HepG2 (cell line): ENCODE data around the gene NIPAL1. TPM values are rescaled to one million over a fixed set of nuclear protein-coding genes. Genes with fewer than 3 reads are reported as not detected.
A peak's percentile ranks its signal among the peaks of the same experiment; 100 is the strongest.

Experiments used
- ARHGAP35 ChIP-seq: sonication (generic); formaldehyde crosslinking; IDR thresholded peaks from 2 replicates; pipeline ENCODE4 v1.9.0; 2022; ENCODE audit warnings: mild to moderate bottlenecking, inconsistent platforms, moderate library complexity, missing genetic modification reagents, borderline replicate concordance
- CENPT ChIP-seq: sonication (generic); formaldehyde crosslinking; IDR thresholded peaks from 2 replicates; pipeline ENCODE4 v1.8.0; 2022; ENCODE audit warnings: low read depth, mild to moderate bottlenecking, moderate library complexity, missing genetic modification reagents
- HNRNPK ChIP-seq: fragments of 200-400 bp; formaldehyde crosslinking; IDR thresholded peaks from 2 replicates; pipeline ENCODE4 v1.6.1; 2018; ENCODE audit warnings: low read length, low read depth, moderate library complexity, mild to moderate bottlenecking; ENCODE audit not compliant: poor library complexity, severe bottlenecking
- HOXA9 ChIP-seq: sonication (generic); formaldehyde crosslinking; IDR thresholded peaks from 2 replicates; pipeline ENCODE4 v1.8.1; 2022; ENCODE audit warnings: missing genetic modification reagents, mild to moderate bottlenecking, moderate library complexity, borderline replicate concordance
- IRF2 ChIP-seq: IDR thresholded peaks from 2 replicates; pipeline ENCODE4 v1.6.1; 2018; ENCODE audit warnings: missing genetic modification reagents, missing compliant biosample characterization
- NFYB ChIP-seq: sonication (generic); formaldehyde crosslinking; IDR thresholded peaks from 2 replicates; pipeline ENCODE4 v1.4.0; 2020; ENCODE audit warnings: missing genetic modification reagents
- PTBP1 ChIP-seq: fragments of 200-400 bp; formaldehyde crosslinking; IDR thresholded peaks from 2 replicates; pipeline ENCODE4 v1.6.1; 2018; ENCODE audit warnings: low read length, low read depth; ENCODE audit not compliant: poor library complexity, severe bottlenecking
- RARA ChIP-seq: IDR thresholded peaks from 2 replicates; pipeline ENCODE4 v1.6.1; 2016; ENCODE audit warnings: missing genetic modification reagents, missing compliant biosample characterization
- THYN1 ChIP-seq: sonication (generic); formaldehyde crosslinking; IDR thresholded peaks from 2 replicates; pipeline ENCODE4 v1.8.1; 2023; ENCODE audit warnings: low read depth, mild to moderate bottlenecking, moderate library complexity, missing genetic modification reagents, borderline replicate concordance
- U2AF2 ChIP-seq: fragments of 200-400 bp; formaldehyde crosslinking; IDR thresholded peaks from 2 replicates; pipeline ENCODE4 v1.6.1; 2017; ENCODE audit warnings: low read depth, mild to moderate bottlenecking, low read length
- ZNF335 ChIP-seq: sonication (generic); formaldehyde crosslinking; IDR thresholded peaks from 2 replicates; pipeline ENCODE4 v1.4.0; 2020; ENCODE audit warnings: missing genetic modification reagents
- ZNF572 ChIP-seq: sonication (generic); formaldehyde crosslinking; IDR thresholded peaks from 2 replicates; pipeline ENCODE4 v1.5.1; 2020; ENCODE audit warnings: mild to moderate bottlenecking, missing genetic modification reagents
- ZNF576 ChIP-seq: sonication (generic); formaldehyde crosslinking; IDR thresholded peaks from 2 replicates; pipeline ENCODE4 v1.4.0; 2020; ENCODE audit warnings: mild to moderate bottlenecking, missing genetic modification reagents
- ZNF629 ChIP-seq: sonication (generic); formaldehyde crosslinking; conservative IDR thresholded peaks from 2 replicates; pipeline ENCODE4 v1.5.0; 2020; ENCODE audit warnings: missing genetic modification reagents
- ZNF691 ChIP-seq: sonication (generic); formaldehyde crosslinking; IDR thresholded peaks from 2 replicates; pipeline ENCODE4 v1.4.0; 2020; ENCODE audit warnings: missing genetic modification reagents, low read depth, mild to moderate bottlenecking, borderline replicate concordance
- ZNF766 ChIP-seq: sonication (generic); formaldehyde crosslinking; IDR thresholded peaks from 2 replicates; pipeline ENCODE4 v1.5.0; 2020; ENCODE audit warnings: missing genetic modification reagents, borderline replicate concordance
- ZNF772 ChIP-seq: sonication (generic); formaldehyde crosslinking; IDR thresholded peaks from 2 replicates; pipeline ENCODE4 v1.5.0; 2020; ENCODE audit warnings: mild to moderate bottlenecking, missing genetic modification reagents
- ZZZ3 ChIP-seq: sonication (generic); formaldehyde crosslinking; IDR thresholded peaks from 2 replicates; pipeline ENCODE4 v1.4.0; 2020; ENCODE audit warnings: missing genetic modification reagents, mild to moderate bottlenecking, borderline replicate concordance
- polyA plus RNA-seq, 8 experiments: library from polyadenylated mRNA; depleted of rRNA in 3 of 8; stranded (reverse) in 7 of 8; unstranded in 1 of 8; fragments of >200 nt; fragmentation: Illumina TruSeq in 4 of 8; extraction: Trizol in 4 of 8; gene quantifications; 2 replicates each; pipeline versions ENCODE4 v1.2.1 to v1.2.3, GENCODE V29; 2011 to 2016; ENCODE audit warnings: low read depth in 4 of 8, missing spikeins in 1 of 8, mixed read lengths in 1 of 8; ENCODE audit not compliant: insufficient read depth in 1 of 8
- total RNA-seq, 5 experiments: library from RNA; depleted of rRNA; stranded (reverse); fragments of >200 nt; fragmentation: Illumina TruSeq; extraction: Trizol; gene quantifications; 2 replicates each; pipeline ENCODE4 v1.2.3, GENCODE V29; 2016; ENCODE audit warnings: low read depth in 1 of 5

NIPAL1 gene
- total and polyA plus RNA-seq, 2 of the 13 experiments (the other 11 are each of a cell fraction or from before 2014, with no cell fraction given): 1.4 to 3.4 TPM

GRCh38 chr4:48016141-48017107 is at the start of gene NIPAL1, which contains the start of gene CNGA1 (continued):
- TF ChIP-seq THYN1 (CRISPR knock-in tag): 0 out of 2 replicates have a peak, but pooled peaks have one; percentile 34
- 0 out of 2 replicates have a peak, but pooled peaks have one; percentile 19 for TF ChIP-seq ZNF772 (CRISPR knock-in tag)
- no peak for TF ChIP-seq CENPT (CRISPR knock-in tag)
- peak; percentile 55 for TF ChIP-seq ZNF629
- no peak; the same call in 1 of the 2 replicates for TF ChIP-seq ARHGAP35 (CRISPR knock-in tag)
- TF ChIP-seq NFYB (CRISPR knock-in tag): peak; percentile 66
- no peak for TF ChIP-seq ZZZ3 (CRISPR knock-in tag)
- no peak for TF ChIP-seq ZNF766
- TF ChIP-seq ZNF691 (CRISPR knock-in tag): 0 out of 2 replicates have a peak, but pooled peaks have one; percentile 12
- 0 out of 2 replicates have a peak, but pooled peaks have one; percentile 55 for TF ChIP-seq ZNF335 (CRISPR knock-in tag)
- no peak for TF ChIP-seq ZNF576
- no peak for TF ChIP-seq HOXA9 (CRISPR knock-in tag)
- TF ChIP-seq HNRNPK: no peak
- TF ChIP-seq RARA (CRISPR knock-in tag): no peak
- TF ChIP-seq IRF2: 0 out of 2 replicates have a peak, but pooled peaks have one; percentile 32
- TF ChIP-seq ZNF572: no peak
- TF ChIP-seq U2AF2: no peak
- TF ChIP-seq PTBP1: no peak
